ENCODE results near the gene ZMIZ1.
"Not testable (repeated sequence)": the region's sequence is repeated elsewhere in the genome, so short reads cannot be mapped to it uniquely, and the experiment has no call there.

ZMIZ1 gene

GRCh38 chr10:79030705-79031104 is 38.1 kb upstream of the ZMIZ1 start:
- no peak for FAIRE-seq

DNA sequence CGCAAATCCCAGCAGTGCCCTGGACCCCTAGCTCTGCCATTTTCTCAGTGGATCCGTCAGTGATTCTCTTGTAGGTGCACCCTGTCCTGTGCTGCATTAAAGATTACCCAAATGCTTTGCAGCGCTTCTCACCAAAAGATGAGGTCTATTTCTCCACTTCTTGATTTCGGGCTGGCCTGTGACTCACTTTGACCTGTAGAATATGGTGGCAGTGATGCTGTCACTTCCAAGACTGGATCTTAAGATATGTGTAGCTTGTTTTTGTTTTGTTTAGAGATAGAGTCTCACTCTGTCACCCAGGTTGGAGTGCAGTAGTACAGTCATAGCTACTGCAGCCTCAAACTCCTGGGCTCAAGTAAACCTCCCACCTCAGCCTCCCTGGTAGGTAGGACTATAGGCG is 37.0 kb upstream of the ZMIZ1 start:
- FAIRE-seq = no peak

GRCh38 chr10:79034271-79034876 is 34.4 kb upstream of the ZMIZ1 start:
- no peak for FAIRE-seq

DNA sequence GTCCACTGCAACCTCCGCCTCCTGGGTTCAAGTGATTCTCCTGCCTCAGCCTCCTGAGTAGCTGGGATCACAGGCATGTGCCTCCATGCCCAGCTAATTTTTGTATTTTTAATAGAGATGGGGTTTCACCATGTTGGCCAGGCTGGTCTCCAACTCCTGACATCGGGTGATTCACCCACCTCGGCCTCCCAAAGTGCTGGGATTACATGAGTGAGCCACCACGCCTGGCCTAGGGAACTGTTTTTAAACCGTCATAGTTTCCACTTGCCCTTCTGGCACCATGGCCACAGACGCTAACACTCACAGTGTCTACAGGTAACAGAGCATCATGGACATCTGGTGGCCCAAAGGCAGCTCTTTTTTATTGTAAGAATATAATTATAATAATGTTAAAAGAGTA is 32.4 kb upstream of the ZMIZ1 start:
- FAIRE-seq = not testable (repeated sequence)

DNA sequence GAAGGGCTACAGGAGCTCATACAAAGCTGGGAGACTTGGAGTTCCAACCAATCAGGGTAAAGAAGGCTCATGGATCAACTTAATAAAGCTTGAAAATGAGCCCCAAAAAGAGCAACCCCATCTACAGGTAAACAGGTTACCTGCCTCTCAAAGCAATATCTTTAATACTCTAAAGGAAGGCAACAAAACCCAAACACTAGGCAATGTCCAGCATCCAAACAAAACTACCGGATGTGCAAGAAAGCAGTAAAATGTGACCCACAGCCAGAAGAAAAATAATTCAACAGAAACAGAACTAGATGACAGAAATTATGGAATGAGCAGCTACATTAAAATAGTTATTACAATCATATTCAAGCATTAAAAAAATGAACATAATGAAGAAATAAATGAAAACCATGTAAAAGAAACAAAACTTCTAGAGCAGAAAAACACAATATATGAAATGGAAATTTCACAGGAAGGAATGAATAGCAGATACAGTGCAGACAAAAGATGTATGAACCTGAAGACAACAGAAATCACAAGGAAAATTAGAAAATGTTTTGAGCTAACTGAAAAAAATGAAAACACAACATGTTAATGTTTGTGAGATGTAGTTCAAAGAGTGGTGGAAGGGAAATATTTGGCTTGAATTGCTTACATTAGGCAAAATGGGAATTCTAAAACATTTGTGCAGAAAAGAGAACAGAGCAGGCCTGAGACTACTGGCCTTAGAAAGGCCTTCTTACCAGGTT is 30.5 kb upstream of the ZMIZ1 start:
- FAIRE-seq = no peak

GRCh38 chr10:79038841-79039201 is 29.9 kb upstream of the ZMIZ1 start:
- no peak for FAIRE-seq

DNA sequence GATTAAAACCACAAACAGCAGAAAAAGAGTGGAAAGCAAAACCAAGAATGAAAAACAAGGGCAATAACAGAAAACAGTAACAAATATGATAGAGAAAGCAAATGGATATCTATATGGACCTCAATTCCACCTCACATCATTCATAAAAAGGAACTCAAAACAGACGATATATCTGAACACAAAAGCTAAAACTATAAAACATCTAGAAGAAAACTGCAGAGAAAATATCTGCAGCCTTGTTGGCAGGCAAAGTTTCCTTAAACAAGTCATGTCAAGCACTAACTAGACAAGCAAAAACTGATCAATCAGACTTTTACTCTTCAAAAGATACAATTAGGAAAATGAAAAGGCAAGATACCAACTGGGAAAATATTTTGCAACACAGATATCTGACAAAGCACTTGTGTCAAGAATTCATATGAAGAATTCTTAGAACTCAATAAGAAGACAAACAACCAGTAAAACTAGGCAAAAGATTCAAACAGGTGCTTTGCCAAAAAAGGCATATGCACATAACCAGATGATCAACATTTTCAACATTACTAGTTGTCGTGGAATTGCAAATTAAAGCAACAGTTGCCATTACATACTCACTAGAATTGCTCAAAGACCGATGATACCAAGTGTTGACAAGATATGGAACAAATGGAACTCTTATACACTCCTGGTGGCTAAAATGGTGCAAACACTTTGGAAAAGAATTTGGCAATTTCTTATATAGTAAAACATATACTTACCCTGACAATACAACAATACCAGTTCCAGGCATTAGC is 25.9 kb upstream of the ZMIZ1 start:
- no peak for FAIRE-seq

- FAIRE-seq = no peak
Observed at GRCh38 chr10:79044036-79044632, 24.6 kb upstream of the ZMIZ1 start.

DNA sequence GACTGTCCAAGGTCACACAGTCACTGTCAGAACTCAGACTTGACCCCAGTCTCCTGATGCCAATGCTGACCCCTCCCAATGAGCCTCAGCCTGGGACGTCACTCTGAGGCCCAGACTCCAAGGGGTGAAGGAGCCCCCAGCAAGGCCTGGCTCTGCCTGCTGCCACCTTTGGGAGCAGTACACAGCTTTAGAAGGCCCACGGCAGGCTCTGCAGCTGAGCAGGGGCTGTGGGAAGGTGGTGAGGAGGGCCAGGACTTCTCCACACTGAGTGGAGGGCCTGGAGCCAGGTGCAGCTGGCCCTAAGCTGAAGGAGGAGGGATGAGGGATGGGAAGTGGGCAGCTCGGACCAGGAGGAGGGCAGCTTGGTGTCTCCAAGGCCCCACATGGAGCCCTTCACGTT is 23.9 kb upstream of the ZMIZ1 start:
- FAIRE-seq = no peak

DNA sequence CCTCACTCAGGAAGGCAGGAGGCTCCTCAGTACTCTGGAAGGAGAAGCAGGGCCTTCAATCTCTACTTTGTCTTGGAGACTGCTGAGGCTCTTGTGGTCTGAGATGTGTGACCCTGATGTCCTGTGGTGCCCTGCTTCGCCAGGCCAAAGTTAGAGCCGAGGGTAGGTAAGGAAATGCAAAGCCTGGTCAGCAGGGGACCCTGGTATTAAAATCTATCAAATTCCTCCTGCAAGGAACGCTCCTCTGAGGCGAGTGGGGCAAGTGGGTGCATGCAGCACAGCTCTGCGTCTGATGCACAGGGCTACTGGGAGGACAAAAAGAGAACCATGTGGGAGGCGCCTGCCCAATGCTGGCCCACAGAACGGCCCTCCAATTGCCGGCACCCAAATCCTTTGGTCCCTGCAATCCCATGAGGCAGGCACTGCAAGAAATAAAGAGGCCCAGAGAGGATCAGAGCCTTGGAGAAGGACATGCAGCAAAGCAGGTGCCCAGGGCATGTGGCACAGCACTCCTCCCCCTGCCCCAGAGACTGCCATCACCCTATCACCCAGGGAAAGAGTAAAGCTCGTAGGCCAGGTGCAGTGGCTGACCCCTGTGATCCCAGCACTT is 23.1 kb upstream of the ZMIZ1 start:
- no peak for FAIRE-seq

DNA sequence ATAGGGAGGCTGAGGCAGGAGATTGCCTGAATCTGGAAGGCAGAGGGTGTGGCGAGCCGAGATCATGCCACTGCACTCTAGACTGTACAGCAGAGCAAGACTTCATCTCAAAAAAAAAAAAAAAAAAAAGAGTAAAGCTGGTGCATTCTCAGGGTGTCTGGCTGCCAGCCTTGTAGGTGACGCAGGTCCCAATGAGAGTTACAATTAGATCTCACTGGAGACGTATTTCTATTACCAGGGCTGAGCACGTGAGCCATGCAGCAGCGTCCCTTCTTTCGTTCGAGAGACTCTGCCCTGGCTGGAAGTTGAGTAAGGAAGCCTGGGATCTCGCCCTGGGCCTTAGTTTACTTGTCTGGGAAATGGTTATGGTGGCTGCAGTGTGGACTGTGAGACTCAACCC is 22.4 kb upstream of the ZMIZ1 start:
- FAIRE-seq = no peak

- no peak for FAIRE-seq
Observed at GRCh38 chr10:79046741-79047583, 21.8 kb upstream of the ZMIZ1 start.

- no peak for FAIRE-seq
Observed at GRCh38 chr10:79047584-79047874, 21.2 kb upstream of the ZMIZ1 start.

DNA sequence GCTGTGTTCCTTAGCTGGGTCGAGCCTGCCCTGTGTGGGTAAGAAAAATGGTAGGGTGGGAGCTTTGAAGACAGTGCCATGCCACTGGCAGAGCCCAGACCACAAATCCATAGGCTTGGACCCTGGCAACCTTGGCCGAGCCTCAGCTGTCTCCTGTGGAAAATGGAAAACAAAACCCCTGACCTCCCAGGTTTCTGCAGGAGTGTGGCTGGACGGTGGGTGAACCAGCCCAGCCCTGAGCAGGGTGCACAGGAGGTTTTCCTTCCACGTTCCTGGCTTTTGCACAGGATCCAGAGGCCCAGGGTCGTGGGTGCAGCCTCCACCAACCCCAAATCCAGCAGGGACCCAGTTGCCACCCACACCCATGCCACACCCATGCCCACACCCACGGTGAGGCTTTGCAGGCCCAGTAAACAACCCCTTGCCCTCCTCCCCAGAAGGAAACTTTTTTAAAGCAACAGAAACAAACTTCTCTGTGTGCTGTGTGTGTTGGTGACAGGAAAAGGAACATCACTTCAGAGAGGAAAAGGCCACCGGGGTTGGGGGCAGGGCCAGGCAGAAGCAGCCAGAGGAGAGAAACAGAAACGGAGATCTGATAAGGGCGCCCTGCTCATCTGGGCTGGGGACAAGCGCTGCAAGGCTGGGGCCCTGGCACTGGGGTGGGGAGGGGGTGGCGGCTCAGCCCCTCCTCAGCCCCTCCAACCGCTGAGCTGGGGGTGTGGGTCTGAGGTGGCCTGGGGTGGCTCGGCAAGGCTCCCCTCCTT is 20.7 kb upstream of the ZMIZ1 start:
- no peak for FAIRE-seq

DNA sequence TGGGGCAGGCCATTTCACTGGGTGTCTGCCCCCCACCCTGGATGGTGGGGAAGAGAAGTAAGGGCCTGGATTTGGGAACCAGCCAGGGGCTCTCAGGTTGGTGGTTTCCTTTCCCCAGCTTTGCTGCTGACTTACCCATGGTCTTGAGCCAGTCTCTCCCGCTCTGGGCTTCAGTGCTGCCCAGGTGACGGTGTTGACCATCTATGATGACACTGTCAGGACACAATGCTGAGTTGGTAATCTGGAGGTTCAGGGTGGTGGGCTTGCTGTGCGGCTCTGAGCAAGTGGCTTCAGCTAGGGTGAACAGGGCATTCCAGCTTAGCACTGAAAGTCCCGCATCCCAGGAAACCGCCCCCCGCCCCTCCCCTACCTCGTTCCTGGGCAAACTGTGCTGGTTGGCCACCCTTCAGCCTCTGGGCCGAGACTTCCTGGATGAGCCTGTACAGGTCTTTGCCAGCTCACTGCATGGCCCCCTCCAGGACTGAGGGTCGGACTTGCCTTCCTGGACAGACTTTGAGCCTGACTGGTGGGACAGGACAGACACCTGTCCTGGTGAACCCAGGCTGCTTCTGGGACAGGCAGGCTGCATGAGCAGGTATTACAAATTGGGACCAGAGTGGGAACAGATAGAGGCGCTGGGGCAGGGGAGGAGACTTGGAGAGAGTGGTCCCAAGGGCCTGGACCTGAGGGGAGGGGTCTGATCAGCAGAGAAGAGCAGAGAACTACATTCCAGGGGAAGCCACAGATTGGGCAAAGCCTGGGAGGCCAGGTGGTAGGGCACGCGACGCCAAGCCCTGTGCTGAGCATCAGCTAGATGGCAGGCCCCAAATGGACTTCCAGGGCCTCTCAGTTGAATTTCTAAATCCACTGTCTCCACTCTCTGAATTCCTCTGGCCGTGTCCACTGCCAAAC is 19.9 kb upstream of the ZMIZ1 start:
- FAIRE-seq = no peak

DNA sequence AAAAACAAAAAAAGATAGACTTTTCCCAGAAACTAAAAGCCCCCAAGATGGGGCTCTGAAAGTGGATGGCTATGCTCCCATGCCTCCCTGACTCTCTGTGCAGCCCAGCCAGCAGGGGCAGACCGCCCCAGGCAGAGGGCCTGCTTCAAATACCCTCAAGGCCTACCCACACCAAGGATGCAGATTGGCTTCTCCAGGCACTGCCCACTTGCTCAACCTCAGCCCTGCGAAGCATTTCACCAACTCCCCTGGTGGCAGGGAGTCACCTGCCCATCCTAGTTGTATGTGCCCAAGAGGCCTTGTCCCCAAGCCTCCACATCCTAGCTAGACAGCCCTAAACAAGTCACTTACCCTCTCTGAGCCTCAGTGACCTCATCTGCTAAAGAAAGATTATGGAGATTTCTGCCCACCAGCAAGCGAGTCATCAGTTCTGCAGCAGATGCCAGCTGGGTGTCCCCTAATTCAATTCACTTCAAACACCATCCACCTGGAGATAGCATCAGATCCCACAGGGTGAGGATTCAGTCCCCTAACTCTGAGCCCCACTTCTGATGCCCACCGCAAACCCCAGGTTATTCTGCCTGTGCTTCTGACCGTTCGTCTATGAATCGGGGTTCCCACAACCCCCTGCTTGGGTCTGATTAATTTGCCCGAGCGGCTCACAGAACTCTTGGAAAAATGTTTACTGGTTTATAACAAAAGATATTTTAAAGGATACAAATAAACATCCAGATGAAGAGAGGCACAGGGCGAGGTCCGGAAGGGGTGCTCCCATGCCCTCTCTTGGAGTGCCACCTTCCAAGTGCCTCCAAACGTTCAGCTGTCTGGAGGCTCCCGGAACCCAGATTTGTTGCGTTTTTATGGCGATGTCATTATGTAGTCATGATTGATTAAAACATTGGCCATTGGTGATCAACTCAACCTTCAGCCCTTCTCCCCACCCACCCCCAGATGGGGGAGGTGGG is 18.6 kb upstream of the ZMIZ1 start:
- FAIRE-seq = no peak

GRCh38 chr10:79050896-79051555 is 17.7 kb upstream of the ZMIZ1 start:
- no peak for FAIRE-seq

GRCh38 chr10:79051766-79052165 is 17.0 kb upstream of the ZMIZ1 start:
- no peak for FAIRE-seq
